ENCODE results near the gene GALNT6. TPM values are rescaled to one million over a fixed set of nuclear protein-coding genes. Genes with fewer than 3 reads are reported as not detected.

Gene GALNT6
- total and polyA plus RNA-seq, 3 donors from 2014 or later: 1.7 to 2.8 (median 2.8) TPM

DNA sequence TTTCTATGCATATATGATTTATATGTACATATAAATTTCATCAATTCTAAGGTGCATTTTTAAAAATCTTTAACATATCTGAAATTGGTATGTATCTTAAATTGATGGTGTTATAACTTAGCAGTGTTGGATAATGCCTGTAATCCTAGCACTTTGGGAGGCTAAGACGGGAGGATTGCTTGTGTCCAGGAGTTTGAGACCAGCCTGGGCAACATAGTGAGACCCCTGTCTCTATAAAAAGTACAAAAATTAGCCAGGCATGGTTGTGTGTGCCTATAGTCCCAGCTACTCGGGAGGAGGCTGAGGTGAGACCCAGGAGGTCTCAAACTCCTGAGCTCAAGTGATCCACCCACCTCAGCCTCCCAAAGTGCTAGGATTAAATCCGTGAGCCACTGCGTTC, 6.5 kb upstream of the GALNT6 start:
- H3K9me3 ChIP-seq: no peaks in the 10 kb centered on the region
- WGBS, 2 donors: 90 to 91% methylated on average over 4 of the region's 4 CpGs
- intact Hi-C loops (cut with DNase I; ENCODE audit: low total_unique reads): no loop called here
- no peak overlapping the region for H3K27ac ChIP-seq
- H3K4me3 ChIP-seq: no peak overlapping the region
- H3K27me3 ChIP-seq: no peaks in the 10 kb centered on the region
- H3K36me3 ChIP-seq (ENCODE audit: low read depth, missing control alignments): no peaks in the 10 kb centered on the region
- TF ChIP-seq POLR2A (IDR thresholded peaks at IDR 0.05): no peak
- TF ChIP-seq, protein P1, sequence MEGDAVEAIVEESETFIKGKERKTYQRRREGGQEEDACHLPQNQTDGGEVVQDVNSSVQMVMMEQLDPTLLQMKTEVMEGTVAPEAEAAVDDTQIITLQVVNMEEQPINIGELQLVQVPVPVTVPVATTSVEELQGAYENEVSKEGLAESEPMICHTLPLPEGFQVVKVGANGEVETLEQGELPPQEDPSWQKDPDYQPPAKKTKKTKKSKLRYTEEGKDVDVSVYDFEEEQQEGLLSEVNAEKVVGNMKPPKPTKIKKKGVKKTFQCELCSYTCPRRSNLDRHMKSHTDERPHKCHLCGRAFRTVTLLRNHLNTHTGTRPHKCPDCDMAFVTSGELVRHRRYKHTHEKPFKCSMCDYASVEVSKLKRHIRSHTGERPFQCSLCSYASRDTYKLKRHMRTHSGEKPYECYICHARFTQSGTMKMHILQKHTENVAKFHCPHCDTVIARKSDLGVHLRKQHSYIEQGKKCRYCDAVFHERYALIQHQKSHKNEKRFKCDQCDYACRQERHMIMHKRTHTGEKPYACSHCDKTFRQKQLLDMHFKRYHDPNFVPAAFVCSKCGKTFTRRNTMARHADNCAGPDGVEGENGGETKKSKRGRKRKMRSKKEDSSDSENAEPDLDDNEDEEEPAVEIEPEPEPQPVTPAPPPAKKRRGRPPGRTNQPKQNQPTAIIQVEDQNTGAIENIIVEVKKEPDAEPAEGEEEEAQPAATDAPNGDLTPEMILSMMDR (IDR thresholded peaks at IDR 0.05): no peak
- DNase-seq: no peak
- H3K4me1 ChIP-seq: no peaks in the 10 kb centered on the region

DNA sequence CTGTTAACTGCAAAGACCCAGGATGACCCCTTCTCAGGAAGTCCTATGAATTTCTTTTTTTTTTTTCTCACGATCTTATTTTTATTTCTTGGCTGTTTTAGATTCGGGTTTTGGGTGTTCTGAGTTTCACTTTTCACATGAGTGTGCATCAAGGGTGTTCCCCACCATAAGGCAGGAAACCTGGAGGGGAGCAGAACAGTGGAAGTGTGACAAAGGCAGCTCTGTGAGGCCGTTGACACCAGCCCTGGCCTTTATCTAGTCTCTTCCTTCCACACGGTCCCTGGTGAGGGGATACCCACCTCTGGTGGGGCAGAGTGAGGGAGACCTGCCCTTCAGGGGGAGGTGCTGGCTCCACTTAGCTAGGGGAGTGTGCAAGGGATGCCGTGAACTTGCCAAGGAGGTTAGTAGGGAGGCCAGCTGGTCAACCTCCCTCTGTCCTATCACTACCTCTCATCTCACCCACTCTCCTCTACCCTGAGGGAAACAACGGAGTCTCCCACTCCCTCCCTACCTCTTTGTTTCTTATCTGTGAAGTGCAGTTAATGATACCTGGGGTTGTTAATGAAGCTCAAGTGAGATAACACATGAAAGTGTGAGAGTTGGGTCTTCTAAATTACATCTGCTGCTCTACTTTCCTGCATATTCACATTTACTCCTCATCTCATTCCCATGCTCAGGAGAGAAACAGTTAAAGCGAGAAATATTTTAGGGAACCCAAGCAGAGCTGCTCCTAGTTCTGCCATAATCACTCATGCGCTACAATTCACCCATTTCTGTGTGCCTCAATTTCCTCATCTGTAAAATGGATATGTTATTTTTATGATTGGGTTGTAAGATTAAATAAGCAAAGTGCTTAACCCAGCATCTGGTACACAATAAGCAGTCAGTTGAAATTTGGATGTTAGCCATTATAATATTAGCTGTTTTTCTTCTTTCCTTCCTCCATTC, 4.4 kb upstream of the GALNT6 start:
- intact Hi-C loops (cut with DNase I; ENCODE audit: low total_unique reads): no loop called here
- Histone ChIP-seq H3K27me3 (no peaks in the 10 kb centered on the region), H3K36me3 (ENCODE audit: low read depth, missing control alignments) (no peaks in the 10 kb centered on the region), H3K27ac (no peak overlapping the region), H3K4me1 (no peaks in the 10 kb centered on the region), H3K9me3 (no peaks in the 10 kb centered on the region), H3K4me3 (no peak overlapping the region)
- 66 to 74% methylated on average over 8 of the region's 8 CpGs for WGBS, 2 donors
- TF ChIP-seq, protein P1 (IDR thresholded peaks at IDR 0.05): no peak
- TF ChIP-seq POLR2A (IDR thresholded peaks at IDR 0.05): no peak
- DNase-seq: no peak

DNA sequence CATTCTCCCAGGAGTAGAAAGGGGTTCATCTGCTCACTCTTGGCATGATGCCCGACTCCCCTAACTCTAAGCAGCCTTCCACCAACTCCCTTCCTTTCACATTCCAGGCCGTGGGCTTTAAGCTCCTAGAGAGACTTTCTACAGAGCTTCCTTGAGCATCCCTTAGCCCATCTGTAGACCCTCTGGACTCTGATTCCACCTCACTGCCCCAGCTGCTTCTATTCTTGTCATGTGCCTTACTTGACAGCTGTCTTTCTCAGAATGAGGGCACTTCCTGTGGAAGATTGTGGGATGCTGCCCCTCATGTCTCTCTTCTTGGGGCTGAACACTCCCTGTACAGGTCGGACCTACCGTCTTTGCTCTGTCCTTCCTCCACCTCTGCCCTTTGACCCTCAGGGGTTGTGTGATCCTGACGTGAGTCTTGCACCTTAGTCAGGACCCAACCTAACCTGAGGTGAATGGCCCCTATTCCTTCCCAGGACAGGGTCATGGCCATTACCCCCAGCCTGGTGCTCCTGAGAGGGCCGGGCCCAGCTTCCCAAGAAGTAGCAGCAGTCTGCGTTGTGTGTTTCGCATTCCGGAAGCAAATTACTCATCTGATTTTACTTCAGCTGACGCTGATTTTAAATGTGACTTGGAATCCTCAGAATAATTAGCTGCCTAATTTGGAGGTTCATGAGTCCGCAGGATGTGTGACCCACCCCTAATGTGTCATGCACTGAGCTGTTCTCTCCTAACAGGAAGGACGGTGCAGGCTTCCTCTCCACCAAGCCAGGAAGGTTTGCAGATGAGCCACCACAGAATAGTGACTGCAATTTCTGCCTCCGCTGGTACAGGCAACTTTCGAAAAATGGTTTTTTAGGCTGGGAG, 2.7 kb upstream of the GALNT6 start:
- no peak overlapping the region for H3K27ac ChIP-seq
- no peaks in the 10 kb centered on the region for H3K9me3 ChIP-seq
- TF ChIP-seq, protein P1 (IDR thresholded peaks at IDR 0.05): no peak
- TF ChIP-seq POLR2A (IDR thresholded peaks at IDR 0.05): no peak
- H3K4me1 ChIP-seq: no peaks in the 10 kb centered on the region
- intact Hi-C loops (cut with DNase I; ENCODE audit: low total_unique reads): no loop called here
- H3K4me3 ChIP-seq: no peak overlapping the region
- peak; percentile 22 for DNase-seq
- H3K27me3 ChIP-seq: no peaks in the 10 kb centered on the region
- no peaks in the 10 kb centered on the region for H3K36me3 ChIP-seq (ENCODE audit: low read depth, missing control alignments)
- 83 to 89% methylated on average over 14 of the region's 14 CpGs for WGBS, 2 donors

DNA sequence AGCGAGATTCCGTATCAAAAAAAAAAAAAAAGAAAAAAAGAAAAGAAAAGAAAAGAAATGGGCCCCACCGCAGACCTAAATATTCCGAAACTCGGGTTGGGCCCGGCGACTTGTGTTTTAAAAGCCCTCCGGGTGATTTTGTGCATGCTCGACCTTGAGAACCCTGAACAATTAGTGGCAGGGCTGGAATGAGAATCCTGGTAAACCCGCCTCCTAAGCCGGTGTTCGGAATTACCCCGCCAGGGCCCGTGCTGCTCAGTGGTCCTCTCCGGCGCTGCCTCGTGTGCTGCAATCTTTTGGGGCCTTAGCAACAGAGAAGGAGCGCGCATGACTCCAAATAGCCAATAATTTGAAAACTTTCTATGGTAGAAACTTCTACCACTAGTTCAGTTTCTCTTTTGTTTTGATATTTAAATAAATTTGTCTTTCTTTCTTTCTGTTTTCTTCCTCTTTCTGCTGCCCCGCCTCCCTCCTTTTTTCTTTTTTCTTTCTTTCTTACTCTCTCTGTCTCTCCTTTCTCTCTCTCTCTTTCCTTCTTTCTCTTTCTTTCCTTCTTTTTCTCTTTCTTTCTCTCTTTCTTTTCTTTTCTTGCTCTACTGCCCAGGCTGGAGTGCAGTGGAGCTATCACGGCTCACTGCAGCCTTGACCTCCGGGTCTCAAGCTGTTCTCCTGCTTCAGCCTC, 1.5 kb upstream of the GALNT6 start:
- intact Hi-C loops (cut with DNase I; ENCODE audit: low total_unique reads): no loop called here
- Histone ChIP-seq H3K4me1 (no peaks in the 10 kb centered on the region), H3K36me3 (ENCODE audit: low read depth, missing control alignments) (no peaks in the 10 kb centered on the region), H3K27me3 (no peaks in the 10 kb centered on the region), H3K9me3 (no peaks in the 10 kb centered on the region), H3K27ac (no peak overlapping the region), H3K4me3 (no peak overlapping the region)
- DNase-seq: peak; percentile 27
- 39 to 41% methylated on average over 21 to 22 of the region's 22 CpGs for WGBS, 2 donors
- TF ChIP-seq, protein P1 (IDR thresholded peaks at IDR 0.05): no peak
- TF ChIP-seq POLR2A (IDR thresholded peaks at IDR 0.05): no peak

Measured in testis (tissue), 3 donors.